ENCODE measurements around the gene EXOC7.

DNA sequence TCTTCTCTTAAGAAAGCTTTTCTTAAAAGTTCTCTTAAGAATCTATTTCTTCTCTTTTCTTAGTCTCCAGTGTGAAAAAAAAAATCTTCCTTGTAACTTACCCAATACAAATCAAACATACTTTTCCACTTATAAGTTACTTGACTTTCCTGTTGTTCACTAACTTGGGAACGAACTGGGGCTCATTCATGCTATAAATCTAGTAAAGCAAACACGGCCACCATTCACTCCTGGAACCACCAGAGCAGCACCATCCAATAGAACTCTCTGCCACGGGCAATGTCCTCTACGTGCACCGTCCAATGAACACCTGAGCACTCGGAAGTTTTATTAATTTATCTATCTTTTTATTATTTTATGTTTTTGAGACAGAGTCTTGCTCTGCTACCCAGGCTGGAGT is 52.0 kb downstream of the EXOC7 start:
- no peak for TF ChIP-seq POLR2A (IDR thresholded peaks at IDR 0.05)
- TF ChIP-seq, protein P1, sequence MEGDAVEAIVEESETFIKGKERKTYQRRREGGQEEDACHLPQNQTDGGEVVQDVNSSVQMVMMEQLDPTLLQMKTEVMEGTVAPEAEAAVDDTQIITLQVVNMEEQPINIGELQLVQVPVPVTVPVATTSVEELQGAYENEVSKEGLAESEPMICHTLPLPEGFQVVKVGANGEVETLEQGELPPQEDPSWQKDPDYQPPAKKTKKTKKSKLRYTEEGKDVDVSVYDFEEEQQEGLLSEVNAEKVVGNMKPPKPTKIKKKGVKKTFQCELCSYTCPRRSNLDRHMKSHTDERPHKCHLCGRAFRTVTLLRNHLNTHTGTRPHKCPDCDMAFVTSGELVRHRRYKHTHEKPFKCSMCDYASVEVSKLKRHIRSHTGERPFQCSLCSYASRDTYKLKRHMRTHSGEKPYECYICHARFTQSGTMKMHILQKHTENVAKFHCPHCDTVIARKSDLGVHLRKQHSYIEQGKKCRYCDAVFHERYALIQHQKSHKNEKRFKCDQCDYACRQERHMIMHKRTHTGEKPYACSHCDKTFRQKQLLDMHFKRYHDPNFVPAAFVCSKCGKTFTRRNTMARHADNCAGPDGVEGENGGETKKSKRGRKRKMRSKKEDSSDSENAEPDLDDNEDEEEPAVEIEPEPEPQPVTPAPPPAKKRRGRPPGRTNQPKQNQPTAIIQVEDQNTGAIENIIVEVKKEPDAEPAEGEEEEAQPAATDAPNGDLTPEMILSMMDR (IDR thresholded peaks at IDR 0.05), result no peak
